Choroid plexus epithelial cell (primary cell): ENCODE data around the gene RSPH9.

Source experiments
- DNase-seq: peaks from one replicate; pipeline ENCODE4 v3.0.0-alpha.2; 2010; ENCODE audit warnings: low read depth
- H3K4me3 ChIP-seq: 2 replicates; pipeline ENCODE4 v1.5.1; 2011; ENCODE audit warnings: low read depth, mild to moderate bottlenecking, control low read depth, low read length, moderate library complexity
- CTCF ChIP-seq: conservative IDR thresholded peaks from 2 replicates; pipeline ENCODE4 v1.5.1; 2011; ENCODE audit warnings: low read depth, mild to moderate bottlenecking, control low read depth, inconsistent platforms, low read length, moderate library complexity

The RSPH9 gene

GRCh38 chr6:43708860-43709653, 64.2 kb downstream of the RSPH9 start:
- no peak for TF ChIP-seq CTCF

GRCh38 chr6:43709654-43710303, 64.9 kb downstream of the RSPH9 start:
- no peak for TF ChIP-seq CTCF
- no peak for DNase-seq
- no peak overlapping the region for H3K4me3 ChIP-seq

More at GRCh38 chr6:43708860-43709653, 64.2 kb downstream of the RSPH9 start:
- DNase-seq = peak; percentile 91
- H3K4me3 ChIP-seq = no peak overlapping the region

- no peak for DNase-seq
- H3K4me3 ChIP-seq = no peak overlapping the region
- no peak for TF ChIP-seq CTCF
These were observed 65.7 kb downstream of the RSPH9 start for GRCh38 chr6:43710576-43710975.

- no peak for DNase-seq
- no peak overlapping the region for H3K4me3 ChIP-seq
- no peak for TF ChIP-seq CTCF
These were observed 67.7 kb downstream of the RSPH9 start for GRCh38 chr6:43712579-43712978.

- H3K4me3 ChIP-seq = no peak overlapping the region
- no peak for DNase-seq
- no peak for TF ChIP-seq CTCF
These were observed 68.9 kb downstream of the RSPH9 start for GRCh38 chr6:43713643-43714310.

- TF ChIP-seq CTCF = no peak
- peak; percentile 51 for DNase-seq
- no peak overlapping the region for H3K4me3 ChIP-seq
These were observed 69.6 kb downstream of the RSPH9 start for GRCh38 chr6:43714311-43715055.
